ENCODE measurements around the gene ZMYM3.

DNA sequence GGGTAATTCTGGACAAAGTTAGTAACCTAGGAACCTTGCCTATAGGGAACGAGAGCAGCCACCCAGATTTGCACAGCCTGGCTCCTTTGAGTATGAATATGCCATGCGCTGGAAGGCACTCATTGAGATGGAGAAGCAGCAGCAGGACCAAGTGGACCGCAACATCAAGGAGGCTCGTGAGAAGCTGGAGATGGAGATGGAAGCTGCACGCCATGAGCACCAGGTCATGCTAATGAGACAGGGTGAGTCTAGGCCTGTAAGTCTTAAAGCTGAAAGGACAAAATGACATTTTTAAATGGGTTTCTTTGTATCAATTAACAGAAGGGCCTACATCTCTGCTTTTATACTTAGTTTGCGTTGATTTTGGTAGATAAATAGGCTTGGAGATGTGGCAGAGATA is 42.9 kb upstream of the ZMYM3 start:
- TF ChIP-seq, protein P1, sequence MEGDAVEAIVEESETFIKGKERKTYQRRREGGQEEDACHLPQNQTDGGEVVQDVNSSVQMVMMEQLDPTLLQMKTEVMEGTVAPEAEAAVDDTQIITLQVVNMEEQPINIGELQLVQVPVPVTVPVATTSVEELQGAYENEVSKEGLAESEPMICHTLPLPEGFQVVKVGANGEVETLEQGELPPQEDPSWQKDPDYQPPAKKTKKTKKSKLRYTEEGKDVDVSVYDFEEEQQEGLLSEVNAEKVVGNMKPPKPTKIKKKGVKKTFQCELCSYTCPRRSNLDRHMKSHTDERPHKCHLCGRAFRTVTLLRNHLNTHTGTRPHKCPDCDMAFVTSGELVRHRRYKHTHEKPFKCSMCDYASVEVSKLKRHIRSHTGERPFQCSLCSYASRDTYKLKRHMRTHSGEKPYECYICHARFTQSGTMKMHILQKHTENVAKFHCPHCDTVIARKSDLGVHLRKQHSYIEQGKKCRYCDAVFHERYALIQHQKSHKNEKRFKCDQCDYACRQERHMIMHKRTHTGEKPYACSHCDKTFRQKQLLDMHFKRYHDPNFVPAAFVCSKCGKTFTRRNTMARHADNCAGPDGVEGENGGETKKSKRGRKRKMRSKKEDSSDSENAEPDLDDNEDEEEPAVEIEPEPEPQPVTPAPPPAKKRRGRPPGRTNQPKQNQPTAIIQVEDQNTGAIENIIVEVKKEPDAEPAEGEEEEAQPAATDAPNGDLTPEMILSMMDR (optimal IDR thresholded peaks at IDR 0.05 in 1 of 3, IDR thresholded peaks at IDR 0.05 in 1 of 3, conservative IDR thresholded peaks at IDR 0.05 in 1 of 3; ENCODE audit: extremely low read depth in 1 of 3, insufficient read depth in 2 of 3, low read length in 3 of 3), result no peak
- TF ChIP-seq EZH2 (IDR thresholded peaks at IDR 0.05; ENCODE audit: low read length), result no peak
